Stomach (tissue), 4 donors: Measurements from ENCODE around the gene FAM50B.

ENCODE experiments used
- EP300 ChIP-seq: sonication (generic); formaldehyde crosslinking; IDR thresholded peaks from one replicate; pipeline ENCODE4 v1.6.1; 2017; ENCODE audit warnings: antibody characterized with exemption
- POLR2A ChIP-seq, 4 donors: fragments of 450-650 bp; IDR thresholded peaks; one replicate each; pipeline ENCODE4 v1.6.1; 2016; ENCODE audit warnings: antibody characterized with exemption in 4 of 4, control low read depth in 2 of 4, mild to moderate bottlenecking in 1 of 4, moderate library complexity in 1 of 4
- POLR2AphosphoS5 ChIP-seq, 3 donors: sonication (generic); formaldehyde crosslinking; IDR thresholded peaks; one replicate each; pipeline ENCODE4 v1.6.1; 2016; ENCODE audit warnings: antibody characterized with exemption in 3 of 3
- TF ChIP-seq, protein P1 (sequence below), 7 experiments: fragments of 450-650 bp in 4 of 7; fragments of 200-600 bp in 3 of 7; sonication (generic) in 3 of 7; IDR thresholded peaks; one replicate each; pipeline ENCODE4 v1.5.1; 2016 to 2019; ENCODE audit warnings: antibody characterized with exemption in 7 of 7, control low read depth in 2 of 7, mild to moderate bottlenecking in 1 of 7

GRCh38 chr6:3805448-3806123, 43.6 kb upstream of the FAM50B start:
- no peak for TF ChIP-seq POLR2A (IDR thresholded peaks at IDR 0.05)
- TF ChIP-seq, protein P1, sequence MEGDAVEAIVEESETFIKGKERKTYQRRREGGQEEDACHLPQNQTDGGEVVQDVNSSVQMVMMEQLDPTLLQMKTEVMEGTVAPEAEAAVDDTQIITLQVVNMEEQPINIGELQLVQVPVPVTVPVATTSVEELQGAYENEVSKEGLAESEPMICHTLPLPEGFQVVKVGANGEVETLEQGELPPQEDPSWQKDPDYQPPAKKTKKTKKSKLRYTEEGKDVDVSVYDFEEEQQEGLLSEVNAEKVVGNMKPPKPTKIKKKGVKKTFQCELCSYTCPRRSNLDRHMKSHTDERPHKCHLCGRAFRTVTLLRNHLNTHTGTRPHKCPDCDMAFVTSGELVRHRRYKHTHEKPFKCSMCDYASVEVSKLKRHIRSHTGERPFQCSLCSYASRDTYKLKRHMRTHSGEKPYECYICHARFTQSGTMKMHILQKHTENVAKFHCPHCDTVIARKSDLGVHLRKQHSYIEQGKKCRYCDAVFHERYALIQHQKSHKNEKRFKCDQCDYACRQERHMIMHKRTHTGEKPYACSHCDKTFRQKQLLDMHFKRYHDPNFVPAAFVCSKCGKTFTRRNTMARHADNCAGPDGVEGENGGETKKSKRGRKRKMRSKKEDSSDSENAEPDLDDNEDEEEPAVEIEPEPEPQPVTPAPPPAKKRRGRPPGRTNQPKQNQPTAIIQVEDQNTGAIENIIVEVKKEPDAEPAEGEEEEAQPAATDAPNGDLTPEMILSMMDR (IDR thresholded peaks at IDR 0.05): no peak
- TF ChIP-seq POLR2AphosphoS5 (IDR thresholded peaks at IDR 0.05): no peak
- TF ChIP-seq EP300: no peak
